K562 (cell line): Measurements from ENCODE around the gene NEURL1. TPM values are rescaled to one million over a fixed set of nuclear protein-coding genes. Genes with fewer than 3 reads are reported as not detected.

Source experiments
- ATAC-seq: fragments of 200-7000 bp; cut with Tn5 transposase; 3 replicates; pipeline ENCODE4 v1.9.1; 2020; ENCODE audit warnings: moderate library complexity
- BruUV-seq: library from RNA; stranded (reverse); fragments of 400-500 nt; replicated peaks from 2 replicates; lab custom pipeline; 2021; lab: Mats Ljungman, UMichigan
- CTCF ChIA-PET: fragments of 300-600 bp; formaldehyde crosslinking; extraction: SDS; loops from one replicate; lab custom pipeline; 2021; ENCODE audit warnings: low intra/inter-chr PET ratio; lab: Yijun Ruan, JAX
- POLR2A ChIA-PET: fragments of 300-600, 350-650 bp; sonication (Branson Sonifier 250); formaldehyde crosslinking; extraction: SDS; loops from one replicate; lab custom pipeline; 2021; ENCODE audit warnings: antibody characterized with exemption, inconsistent platforms; lab: Yijun Ruan, JAX
- DNase-seq, 4 experiments: peaks; one replicate each; pipeline versions ENCODE4 v3.0.0 to v3.0.0-alpha.2; 2011 to 2018; ENCODE audit warnings: low spot score in 3 of 4, mixed read lengths in 3 of 4; ENCODE audit errors: extremely low read depth in 1 of 4
- FAIRE-seq: peaks from 2 replicates; lab custom pipeline; 2011; peaks lifted over from hg19 to GRCh38; lab: Jason Lieb, UNC
- H2AFZ ChIP-seq: 2 replicates; pipeline ENCODE4 v1.6.0; 2011; ENCODE audit warnings: low read depth, low read length, control low read depth, inconsistent platforms
- H3K27ac ChIP-seq: fragments of 200-600 bp; 3 replicates; pipeline ENCODE4 v1.8.0; 2011; ENCODE audit warnings: low read depth, mild to moderate bottlenecking, control low read depth, inconsistent platforms, low read length, moderate library complexity, mixed read lengths; ENCODE audit errors: extremely low read depth
- H3K27me3 ChIP-seq, 2 experiments: fragments of 300-600 bp in 1 of 2; 2 replicates in 1 of 2; 3 replicates in 1 of 2; pipeline versions ENCODE4 v1.6.0 to v1.8.0; 2011; ENCODE audit warnings: inconsistent platforms in 2 of 2, low read length in 2 of 2, mild to moderate bottlenecking in 1 of 2, mixed read lengths in 1 of 2, moderate library complexity in 1 of 2; ENCODE audit not compliant: control insufficient read depth in 2 of 2, insufficient read depth in 2 of 2
- H3K36me3 ChIP-seq: fragments of 300-600 bp; 3 replicates; pipeline ENCODE4 v1.8.0; 2011; ENCODE audit warnings: mild to moderate bottlenecking, low read length, inconsistent platforms; ENCODE audit not compliant: control insufficient read depth, insufficient read depth
- H3K4me1 ChIP-seq, 2 experiments: fragments of 200-600 bp in 1 of 2; replicated peaks in 1 of 2; 2 replicates in 1 of 2; 3 replicates in 1 of 2; pipeline versions ENCODE4 v1.5.1 to v1.8.0; 2011; ENCODE audit warnings: inconsistent platforms in 2 of 2, low read length in 2 of 2, mild to moderate bottlenecking in 1 of 2, mixed read lengths in 1 of 2, moderate library complexity in 1 of 2; ENCODE audit not compliant: control insufficient read depth in 2 of 2, insufficient read depth in 2 of 2
- H3K4me2 ChIP-seq: 2 replicates; pipeline ENCODE4 v1.6.1; 2011; ENCODE audit warnings: low read length, control low read depth, inconsistent platforms, mixed read lengths; ENCODE audit not compliant: insufficient read depth
- H3K4me3 ChIP-seq: fragments of 200-600 bp; sonication (generic), shearing (Covaris generic); 2 replicates; pipeline ENCODE4 v1.5.1; 2016; ENCODE audit warnings: control low read depth, inconsistent platforms
- H3K79me2 ChIP-seq: fragments of 200-600 bp; 3 replicates; pipeline ENCODE4 v1.8.0; 2011; ENCODE audit warnings: low read length, inconsistent platforms; ENCODE audit not compliant: control insufficient read depth, insufficient read depth
- H3K9ac ChIP-seq, 2 experiments: 2 replicates each; pipeline versions ENCODE4 v1.6.0 to v1.6.1; 2011; ENCODE audit warnings: low read depth in 2 of 2, low read length in 2 of 2, control low read depth in 1 of 2, inconsistent platforms in 1 of 2, mild to moderate bottlenecking in 1 of 2, mixed read lengths in 1 of 2; ENCODE audit not compliant: insufficient read depth in 1 of 2
- H3K9me1 ChIP-seq: one replicate; pipeline ENCODE4 v1.6.0; 2011; ENCODE audit warnings: inconsistent platforms, mild to moderate bottlenecking, low read length, moderate library complexity; ENCODE audit not compliant: control insufficient read depth, insufficient read depth
- H3K9me3 ChIP-seq: replicated peaks from 2 replicates; pipeline ENCODE4 v1.5.1; 2011; ENCODE audit warnings: low read depth, low read length, inconsistent platforms; ENCODE audit not compliant: control insufficient read depth, insufficient read depth
- H4K20me1 ChIP-seq: replicated peaks from 2 replicates; pipeline ENCODE4 v1.6.1; 2011; ENCODE audit warnings: low read length, inconsistent platforms, mixed read lengths; ENCODE audit not compliant: control insufficient read depth, insufficient read depth
- ASH1L ChIP-seq: fragments of 450-650 bp; IDR thresholded peaks from 2 replicates; pipeline ENCODE4 v1.6.1; 2018; ENCODE audit warnings: borderline replicate concordance, mild to moderate bottlenecking, low read depth; ENCODE audit not compliant: partially characterized antibody
- CHAMP1 ChIP-seq: fragments of 450-650 bp; IDR thresholded peaks from 2 replicates; pipeline ENCODE4 v1.6.1; 2016; ENCODE audit warnings: mild to moderate bottlenecking
- CTCFL ChIP-seq: IDR thresholded peaks from 2 replicates; pipeline ENCODE4 v1.6.1; 2011; ENCODE audit warnings: borderline replicate concordance, low read depth, mild to moderate bottlenecking, moderate library complexity, low read length; ENCODE audit not compliant: insufficient read depth, poor library complexity, severe bottlenecking
- NELFE ChIP-seq: IDR thresholded peaks from 2 replicates; pipeline ENCODE4 v1.6.1; 2011; ENCODE audit warnings: mild to moderate bottlenecking; ENCODE audit not compliant: insufficient read depth, insufficient read length
- POLR2AphosphoS2 ChIP-seq: IDR thresholded peaks from 2 replicates; pipeline ENCODE4 v1.6.1; 2012; ENCODE audit warnings: low read length, improper control_type of control experiment
- RBM34 ChIP-seq: fragments of 200-400 bp; formaldehyde crosslinking; IDR thresholded peaks from 2 replicates; pipeline ENCODE4 v1.6.1; 2018; ENCODE audit warnings: low read length, borderline replicate concordance; ENCODE audit not compliant: insufficient read depth
- ZNF518B ChIP-seq: fragments of 250-450 bp; sonication (Bioruptor Pico); IDR thresholded peaks from 2 replicates; pipeline ENCODE4 v1.5.0; 2021; ENCODE audit warnings: mild to moderate bottlenecking, moderate library complexity
- ZNF778 ChIP-seq: fragments of 450-650 bp; formaldehyde crosslinking; IDR thresholded peaks from 2 replicates; pipeline ENCODE4 v1.4.0; 2020; ENCODE audit warnings: mild to moderate bottlenecking, moderate library complexity
- WGBS: fragments of 100-300 bp; shearing (Covaris generic); methylation state at CpG from one replicate; pipeline ENCODE4 v1.1.6; 2016; ENCODE audit warnings: low coverage, mixed read lengths; ENCODE audit not compliant: insufficient coverage; ENCODE audit errors: missing lambda C conversion rate; 5-methylcytosine and 5-hydroxymethylcytosine counted together
- in situ Hi-C: fragments of 300-500 bp; cut with MboI; formaldehyde crosslinking; loops from 4 replicates; pipeline ENCODE4 v1.15.0; 2018; ENCODE audit warnings: inconsistent platforms, mixed read lengths
- intact Hi-C: fragments of 100-400 bp; cut with micrococcal nuclease; formaldehyde crosslinking; loops from 2 replicates; pipeline ENCODE4 v1.14.2; 2022
- polyA plus RNA-seq, 8 experiments: library from polyadenylated mRNA; depleted of rRNA in 4 of 8; stranded (reverse) in 5 of 8; unstranded in 3 of 8; fragments of >200 nt; fragmentation: Nextera tagmentation in 2 of 8; fragmentation: Illumina TruSeq in 1 of 8; extraction: Ambion mirVana in 2 of 8; extraction: Trizol in 1 of 8; gene quantifications; 2 replicates each; pipeline versions ENCODE4 v1.2.1 to v1.2.3, GENCODE V29; 2011 to 2014; ENCODE audit warnings: inconsistent platforms in 1 of 8, missing spikeins in 1 of 8
- total RNA-seq, 7 experiments: library from RNA; depleted of rRNA in 6 of 7; stranded (reverse); fragments of >200 nt in 6 of 7; fragmentation: Illumina TruSeq in 2 of 7; extraction: Trizol in 2 of 7; gene quantifications; 2 replicates each; pipeline versions ENCODE4 v1.2.1 to v1.2.3, GENCODE V29; 2011 to 2021; ENCODE audit warnings: low replicate concordance in 1 of 7
- TF ChIP-seq, protein P1 (sequence below): fragments of 250-450 bp; sonication (Bioruptor Pico); IDR thresholded peaks from 2 replicates; pipeline ENCODE4 v1.5.1; 2021; ENCODE audit warnings: mild to moderate bottlenecking

The NEURL1 gene
- total and polyA plus RNA-seq, 9 of the 15 experiments (the other 6 are each of a cell fraction or from before 2014, with no cell fraction given), result 0.01 to 0.45 (median 0.16) TPM; not detected in 5

- H3K4me1 ChIP-seq, result no peaks in the 10 kb centered on the region; a peak in 2 of 5 replicates
- WGBS, result 66% methylated on average over 17 of the region's 20 CpGs
- H4K20me1 ChIP-seq, result no peaks in the 10 kb centered on the region
- H3K79me2 ChIP-seq, result no peaks in the 10 kb centered on the region
- POLR2A ChIA-PET, result interaction anchor here (0.6 to 1.5 kb wide), 3 partner anchors 10 to 31 kb away, joined by 3 to 4 read pairs (median 3); no protein-coding TSS in a partner anchor
- in situ Hi-C loops, result loop anchor here (25.0 kb wide), 1 partner anchor 272 kb away; the partner anchor contains the start of gene SH3PXD2A
- CTCF ChIA-PET, result no interaction called here
- H3K9ac ChIP-seq, result no peak overlapping the region
- no peak overlapping the region for H2AFZ ChIP-seq
- no peak overlapping the region for H3K27ac ChIP-seq
- no peak overlapping the region for H3K4me2 ChIP-seq
- no peak for ATAC-seq
- BruUV-seq, result no TSS peak
- H3K4me3 ChIP-seq, result no peak overlapping the region
- H3K36me3 ChIP-seq, result no peaks in the 10 kb centered on the region
- no peaks in the 10 kb centered on the region for H3K27me3 ChIP-seq
- H3K9me3 ChIP-seq, result no peaks in the 10 kb centered on the region
- intact Hi-C loops, result loop anchor here (5.0 kb wide), 1 partner anchor 103 kb away; no protein-coding TSS in a partner anchor
- no peak for FAIRE-seq
- no peaks in the 10 kb centered on the region for H3K9me1 ChIP-seq
- DNase-seq, result no peak
- TF ChIP-seq ZNF778 (CRISPR knock-in tag) (no peak), POLR2AphosphoS2 (no peak), ZNF518B (no peak), NELFE (no peak), RBM34 (no peak), ASH1L (no peak), CHAMP1 (no peak), CTCFL (no peak)
- TF ChIP-seq, protein P1, sequence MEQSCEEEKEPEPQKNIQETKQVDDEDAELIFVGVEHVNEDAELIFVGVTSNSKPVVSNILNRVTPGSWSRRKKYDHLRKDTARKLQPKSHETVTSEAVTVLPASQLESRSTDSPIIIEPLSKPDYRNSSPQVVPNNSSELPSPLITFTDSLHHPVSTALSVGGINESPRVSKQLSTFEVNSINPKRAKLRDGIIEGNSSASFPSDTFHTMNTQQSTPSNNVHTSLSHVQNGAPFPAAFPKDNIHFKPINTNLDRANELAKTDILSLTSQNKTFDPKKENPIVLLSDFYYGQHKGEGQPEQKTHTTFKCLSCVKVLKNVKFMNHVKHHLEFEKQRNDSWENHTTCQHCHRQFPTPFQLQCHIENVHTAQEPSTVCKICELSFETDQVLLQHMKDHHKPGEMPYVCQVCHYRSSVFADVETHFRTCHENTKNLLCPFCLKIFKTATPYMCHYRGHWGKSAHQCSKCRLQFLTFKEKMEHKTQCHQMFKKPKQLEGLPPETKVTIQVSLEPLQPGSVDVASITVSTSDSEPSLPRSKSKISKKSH, result no peak
These were observed 96.6 kb downstream of the NEURL1 start for GRCh38 chr10:103590060-103590459.
